GM12878 (cell line): ENCODE data around the gene MSI2. TPM values are rescaled to one million over a fixed set of nuclear protein-coding genes. Genes with fewer than 3 reads are reported as not detected.

ENCODE experiments used
- ATAC-seq: fragments of 200-7000 bp; cut with Tn5 transposase; 3 replicates; pipeline ENCODE4 v1.9.1; 2020; ENCODE audit warnings: mild to moderate bottlenecking, moderate library complexity
- BruUV-seq: library from RNA; stranded (reverse); fragments of 400-500 nt; replicated peaks from 2 replicates; lab custom pipeline; 2021; lab: Mats Ljungman, UMichigan
- CTCF ChIA-PET: fragments of 300-600 bp; sonication (Branson Sonifier 250); formaldehyde crosslinking; extraction: SDS; loops from one replicate; lab custom pipeline; 2021; ENCODE audit warnings: inconsistent platforms; lab: Yijun Ruan, JAX
- POLR2A ChIA-PET: fragments of 350-600 bp; formaldehyde crosslinking; extraction: SDS; loops from one replicate; lab custom pipeline; 2021; ENCODE audit warnings: inconsistent platforms; lab: Charles Lee
- RAD21 ChIA-PET: fragments of 300-600 bp; sonication (Branson Sonifier 250); formaldehyde crosslinking; loops from one replicate; lab custom pipeline; 2023; ENCODE audit warnings: antibody characterized with exemption; ENCODE audit not compliant: unreplicated experiment; lab: Charles Lee
- SMC1A ChIA-PET: fragments of 300-600 bp; sonication (Branson Sonifier 250); formaldehyde crosslinking; loops from one replicate; lab custom pipeline; 2023; ENCODE audit not compliant: unreplicated experiment, uncharacterized antibody; lab: Charles Lee
- DNase-seq: peaks from one replicate; pipeline ENCODE4 v3.0.0-alpha.2; 2011; ENCODE audit warnings: low read depth, low spot score
- FAIRE-seq: peaks from 3 replicates; lab custom pipeline; 2011; peaks lifted over from hg19 to GRCh38; lab: Jason Lieb, UNC
- H2AFZ ChIP-seq: 2 replicates; pipeline ENCODE4 v1.6.0; 2011; ENCODE audit warnings: low read depth, low read length, control low read depth; ENCODE audit not compliant: control insufficient read depth
- H3K27ac ChIP-seq: 2 replicates; pipeline ENCODE4 v1.5.1; 2011; ENCODE audit warnings: control low read depth; ENCODE audit not compliant: control insufficient read depth, insufficient read depth
- H3K27me3 ChIP-seq, 2 experiments: replicated peaks in 1 of 2; 2 replicates each; pipeline versions ENCODE4 v1.6.0 to v1.6.1; 2011; ENCODE audit warnings: low read length in 1 of 2; ENCODE audit not compliant: control insufficient read depth in 2 of 2, insufficient read depth in 2 of 2
- H3K36me3 ChIP-seq, 2 experiments: 2 replicates each; pipeline ENCODE4 v1.5.1; 2011; ENCODE audit warnings: low read length in 1 of 2; ENCODE audit not compliant: control insufficient read depth in 2 of 2, insufficient read depth in 2 of 2
- H3K4me1 ChIP-seq: 2 replicates; pipeline ENCODE4 v1.6.1; 2011; ENCODE audit warnings: mild to moderate bottlenecking, low read length, moderate library complexity, mixed read lengths; ENCODE audit not compliant: control insufficient read depth, insufficient read depth
- H3K4me2 ChIP-seq: 2 replicates; pipeline ENCODE4 v1.6.0; 2011; ENCODE audit warnings: control low read depth; ENCODE audit not compliant: control insufficient read depth, insufficient read depth
- H3K4me3 ChIP-seq: fragments of 200-600 bp; sonication (generic); 2 replicates; pipeline ENCODE4 v1.5.1; 2016
- H3K79me2 ChIP-seq: 2 replicates; pipeline ENCODE4 v1.6.0; 2011; ENCODE audit warnings: low read length; ENCODE audit not compliant: control insufficient read depth, insufficient read depth
- H3K9ac ChIP-seq: 2 replicates; pipeline ENCODE4 v1.8.0; 2011; ENCODE audit warnings: low read length, control low read depth, mixed read lengths; ENCODE audit not compliant: control insufficient read depth, insufficient read depth
- H3K9me3 ChIP-seq: replicated peaks from 3 replicates; pipeline ENCODE4 v1.5.1; 2011; ENCODE audit warnings: mild to moderate bottlenecking, low read length; ENCODE audit not compliant: control insufficient read depth, insufficient read depth
- H4K20me1 ChIP-seq: 2 replicates; pipeline ENCODE4 v1.6.0; 2011; ENCODE audit not compliant: control insufficient read depth, insufficient read depth
- EGR1 ChIP-seq, 2 experiments: IDR thresholded peaks; 1 replicate in 1 of 2; 2 replicates in 1 of 2; pipeline ENCODE4 v1.6.1; 2011 to 2012; ENCODE audit warnings: low read depth in 2 of 2, low read length in 2 of 2, borderline replicate concordance in 1 of 2, mild to moderate bottlenecking in 1 of 2, moderate library complexity in 1 of 2
- JUND ChIP-seq: IDR thresholded peaks from 2 replicates; pipeline ENCODE4 v1.6.1; 2012; ENCODE audit warnings: low read depth, mild to moderate bottlenecking, low read length, improper control_type of control experiment, moderate library complexity
- MYC ChIP-seq: IDR thresholded peaks from 2 replicates; pipeline ENCODE4 v1.6.1; 2011; ENCODE audit warnings: mild to moderate bottlenecking, low read length, moderate library complexity, inconsistent platforms; ENCODE audit not compliant: insufficient read depth, insufficient replicate concordance, insufficient read length, severe bottlenecking
- NFIC ChIP-seq: IDR thresholded peaks from 2 replicates; pipeline ENCODE4 v1.6.1; 2012; ENCODE audit warnings: low read depth, mild to moderate bottlenecking, inconsistent platforms, low read length, moderate library complexity
- SMARCA5 ChIP-seq: fragments of 450-650 bp; IDR thresholded peaks from 2 replicates; pipeline ENCODE4 v1.6.1; 2017; ENCODE audit warnings: mild to moderate bottlenecking
- whole genome bisulfite sequencing: methylation state at CpG from one replicate; pipeline ENCODE4 v1.1.6; 2016; ENCODE audit warnings: low lambda C conversion rate; ENCODE audit not compliant: insufficient replicate concordance, insufficient coverage; ENCODE audit errors: missing lambda C conversion rate; 5-methylcytosine and 5-hydroxymethylcytosine counted together
- in situ Hi-C: fragments of 300-500 bp; cut with MboI; formaldehyde crosslinking; loops from 9 replicates; pipeline ENCODE4 v1.14.3; 2018; ENCODE audit warnings: mixed read lengths
- intact Hi-C: fragments of 100-400 bp; cut with micrococcal nuclease; formaldehyde crosslinking; loops from one replicate; pipeline ENCODE4 v1.14.2; 2022; ENCODE audit not compliant: unreplicated experiment
- polyA plus RNA-seq, 11 experiments: library from polyadenylated mRNA; depleted of rRNA in 4 of 11; unstranded in 6 of 11; stranded (reverse) in 5 of 11; fragments of >200 nt; fragmentation: Nextera tagmentation in 4 of 11; fragmentation: Illumina TruSeq in 1 of 11; extraction: Ambion mirVana in 4 of 11; extraction: Trizol in 1 of 11; gene quantifications; 1 replicate in 1 of 11; 2 replicates in 10 of 11; pipeline versions ENCODE4 v1.2.1 to v1.2.3, GENCODE V29; 2011 to 2016; ENCODE audit warnings: inconsistent platforms in 2 of 11, missing spikeins in 2 of 11, low read depth in 1 of 11
- total RNA-seq, 4 experiments: library from RNA; depleted of rRNA in 3 of 4; stranded (reverse); fragments of >200 nt in 3 of 4; fragmentation: Illumina TruSeq in 1 of 4; extraction: Trizol in 1 of 4; gene quantifications; 2 replicates each; pipeline versions ENCODE4 v1.2.1 to v1.2.3, GENCODE V29; 2013 to 2021
- TF ChIP-seq, protein P1 (sequence below): fragments of 450-650 bp; IDR thresholded peaks from 2 replicates; pipeline ENCODE4 v1.6.1; 2017; ENCODE audit warnings: antibody characterized with exemption, mild to moderate bottlenecking, moderate library complexity
- TF ChIP-seq, protein P2 (sequence below): IDR thresholded peaks from 2 replicates; pipeline ENCODE4 v1.6.1; 2011; ENCODE audit warnings: low read depth, low read length, improper control_type of control experiment, borderline replicate concordance
- TF ChIP-seq, protein P3 (sequence below): fragments of 450-650 bp; formaldehyde crosslinking; IDR thresholded peaks from 2 replicates; pipeline ENCODE4 v1.5.0; 2022; ENCODE audit warnings: mild to moderate bottlenecking, missing genetic modification characterization
- TF ChIP-seq, protein P4 (sequence below): fragments of 450-650 bp; formaldehyde crosslinking; IDR thresholded peaks from 2 replicates; pipeline ENCODE4 v1.4.0; 2022; ENCODE audit warnings: mild to moderate bottlenecking, moderate library complexity

Gene MSI2
- total and polyA plus RNA-seq, 10 of the 15 experiments (the other 5 are each of a cell fraction or from before 2014, with no cell fraction given) = 6.1 to 76.1 (median 42.0) TPM

DNA sequence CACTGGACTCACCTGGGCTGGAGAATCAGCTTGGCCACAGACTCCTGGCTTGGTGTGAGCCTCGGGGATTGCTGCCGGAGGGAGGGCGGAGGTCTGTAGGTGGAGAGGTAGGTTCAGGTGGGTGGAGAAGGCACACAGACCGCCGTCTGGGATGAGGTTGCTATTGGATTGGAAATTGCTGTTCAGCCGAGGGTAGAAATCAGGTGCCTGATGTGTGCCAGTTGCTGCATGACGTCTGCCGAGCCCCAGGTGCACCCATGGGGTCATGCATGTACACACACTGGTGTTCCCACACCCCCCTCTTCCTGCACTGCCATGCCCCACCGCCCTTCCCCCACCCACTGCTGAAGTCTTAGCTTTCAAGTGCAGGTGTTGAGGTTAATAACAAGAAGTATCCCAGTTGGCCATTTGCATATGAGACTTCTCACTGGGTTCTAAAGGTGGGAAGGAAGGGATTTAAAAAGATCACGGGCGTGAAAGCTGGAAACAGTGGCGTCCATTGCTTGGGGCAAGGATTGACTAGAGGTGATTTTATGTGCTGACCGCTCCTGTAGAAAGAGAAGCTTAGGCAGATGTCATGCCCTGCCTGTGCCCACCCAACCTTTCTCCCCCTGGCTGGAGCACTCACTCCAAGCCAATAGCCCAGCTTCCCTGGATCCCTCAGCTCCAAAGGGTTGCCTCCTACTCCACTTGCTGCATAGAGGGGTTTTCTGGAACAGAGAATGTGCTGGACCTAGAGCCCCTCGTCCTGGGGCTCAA is 295.2 kb downstream of the MSI2 start:
- peak; percentile 73 for ATAC-seq
- H3K9ac ChIP-seq = peak overlapping the region; percentile 68
- peaks cover 32% of the 10 kb centered on the region for H3K4me1 ChIP-seq
- DNase-seq = peak; percentile 69
- no peak overlapping the region; the same call in 1 of the 2 replicates for H2AFZ ChIP-seq
- in situ Hi-C loops (no loop called here), intact Hi-C loops (no loop called here)
- no peaks in the 10 kb centered on the region for H3K27me3 ChIP-seq
- CTCF ChIA-PET = interaction anchor here (0.8 to 4.8 kb wide), 26 partner anchors 9 to 392 kb away, joined by 3 to 38 read pairs (median 5); no protein-coding TSS in a partner anchor
- H3K4me3 ChIP-seq = peak overlapping the region; percentile 22
- RAD21 ChIA-PET = interaction anchor here (0.8 to 3.1 kb wide), 10 partner anchors 12 to 308 kb away, joined by 3 to 11 read pairs (median 4); no protein-coding TSS in a partner anchor
- peaks cover 17% of the 10 kb centered on the region for H3K79me2 ChIP-seq
- H3K9me3 ChIP-seq = no peaks in the 10 kb centered on the region
- H4K20me1 ChIP-seq = no peaks in the 10 kb centered on the region
- peak overlapping the region; percentile 92 for H3K4me2 ChIP-seq
- 8% methylated on average over 14 of the region's 14 CpGs for WGBS
- peak overlapping the region; percentile 89 for H3K27ac ChIP-seq
- SMC1A ChIA-PET = interaction anchor here (0.6 to 3.3 kb wide), 17 partner anchors 8 to 308 kb away, joined by 3 to 34 read pairs (median 3); no protein-coding TSS in a partner anchor
- FAIRE-seq = peak; percentile 83
- peaks cover 0 to 4% of the 10 kb centered on the region in 2 experiments; a peak in 1 of 4 replicates for H3K36me3 ChIP-seq
- POLR2A ChIA-PET = interaction anchor here (0.6 to 1.6 kb wide), 4 partner anchors 25 to 102 kb away, joined by 3 to 5 read pairs (median 4); no protein-coding TSS in a partner anchor
- BruUV-seq = no TSS peak
- TF ChIP-seq, protein P1, sequence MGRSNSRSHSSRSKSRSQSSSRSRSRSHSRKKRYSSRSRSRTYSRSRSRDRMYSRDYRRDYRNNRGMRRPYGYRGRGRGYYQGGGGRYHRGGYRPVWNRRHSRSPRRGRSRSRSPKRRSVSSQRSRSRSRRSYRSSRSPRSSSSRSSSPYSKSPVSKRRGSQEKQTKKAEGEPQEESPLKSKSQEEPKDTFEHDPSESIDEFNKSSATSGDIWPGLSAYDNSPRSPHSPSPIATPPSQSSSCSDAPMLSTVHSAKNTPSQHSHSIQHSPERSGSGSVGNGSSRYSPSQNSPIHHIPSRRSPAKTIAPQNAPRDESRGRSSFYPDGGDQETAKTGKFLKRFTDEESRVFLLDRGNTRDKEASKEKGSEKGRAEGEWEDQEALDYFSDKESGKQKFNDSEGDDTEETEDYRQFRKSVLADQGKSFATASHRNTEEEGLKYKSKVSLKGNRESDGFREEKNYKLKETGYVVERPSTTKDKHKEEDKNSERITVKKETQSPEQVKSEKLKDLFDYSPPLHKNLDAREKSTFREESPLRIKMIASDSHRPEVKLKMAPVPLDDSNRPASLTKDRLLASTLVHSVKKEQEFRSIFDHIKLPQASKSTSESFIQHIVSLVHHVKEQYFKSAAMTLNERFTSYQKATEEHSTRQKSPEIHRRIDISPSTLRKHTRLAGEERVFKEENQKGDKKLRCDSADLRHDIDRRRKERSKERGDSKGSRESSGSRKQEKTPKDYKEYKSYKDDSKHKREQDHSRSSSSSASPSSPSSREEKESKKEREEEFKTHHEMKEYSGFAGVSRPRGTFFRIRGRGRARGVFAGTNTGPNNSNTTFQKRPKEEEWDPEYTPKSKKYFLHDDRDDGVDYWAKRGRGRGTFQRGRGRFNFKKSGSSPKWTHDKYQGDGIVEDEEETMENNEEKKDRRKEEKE = no peak
- TF ChIP-seq SMARCA5 = no peak
- TF ChIP-seq EGR1 (IDR thresholded peaks at IDR 0.05; ENCODE audit: borderline replicate concordance in 1 of 2, low read depth in 2 of 2, low read length in 2 of 2) = peak in 1 of 2 experiments; percentile 46; a peak in 1 of 3 replicates
- TF ChIP-seq NFIC = peak; percentile 68; the same call in 1 of the 2 replicates
- TF ChIP-seq, protein P2, sequence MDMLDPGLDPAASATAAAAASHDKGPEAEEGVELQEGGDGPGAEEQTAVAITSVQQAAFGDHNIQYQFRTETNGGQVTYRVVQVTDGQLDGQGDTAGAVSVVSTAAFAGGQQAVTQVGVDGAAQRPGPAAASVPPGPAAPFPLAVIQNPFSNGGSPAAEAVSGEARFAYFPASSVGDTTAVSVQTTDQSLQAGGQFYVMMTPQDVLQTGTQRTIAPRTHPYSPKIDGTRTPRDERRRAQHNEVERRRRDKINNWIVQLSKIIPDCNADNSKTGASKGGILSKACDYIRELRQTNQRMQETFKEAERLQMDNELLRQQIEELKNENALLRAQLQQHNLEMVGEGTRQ = no peak
- TF ChIP-seq, protein P3, sequence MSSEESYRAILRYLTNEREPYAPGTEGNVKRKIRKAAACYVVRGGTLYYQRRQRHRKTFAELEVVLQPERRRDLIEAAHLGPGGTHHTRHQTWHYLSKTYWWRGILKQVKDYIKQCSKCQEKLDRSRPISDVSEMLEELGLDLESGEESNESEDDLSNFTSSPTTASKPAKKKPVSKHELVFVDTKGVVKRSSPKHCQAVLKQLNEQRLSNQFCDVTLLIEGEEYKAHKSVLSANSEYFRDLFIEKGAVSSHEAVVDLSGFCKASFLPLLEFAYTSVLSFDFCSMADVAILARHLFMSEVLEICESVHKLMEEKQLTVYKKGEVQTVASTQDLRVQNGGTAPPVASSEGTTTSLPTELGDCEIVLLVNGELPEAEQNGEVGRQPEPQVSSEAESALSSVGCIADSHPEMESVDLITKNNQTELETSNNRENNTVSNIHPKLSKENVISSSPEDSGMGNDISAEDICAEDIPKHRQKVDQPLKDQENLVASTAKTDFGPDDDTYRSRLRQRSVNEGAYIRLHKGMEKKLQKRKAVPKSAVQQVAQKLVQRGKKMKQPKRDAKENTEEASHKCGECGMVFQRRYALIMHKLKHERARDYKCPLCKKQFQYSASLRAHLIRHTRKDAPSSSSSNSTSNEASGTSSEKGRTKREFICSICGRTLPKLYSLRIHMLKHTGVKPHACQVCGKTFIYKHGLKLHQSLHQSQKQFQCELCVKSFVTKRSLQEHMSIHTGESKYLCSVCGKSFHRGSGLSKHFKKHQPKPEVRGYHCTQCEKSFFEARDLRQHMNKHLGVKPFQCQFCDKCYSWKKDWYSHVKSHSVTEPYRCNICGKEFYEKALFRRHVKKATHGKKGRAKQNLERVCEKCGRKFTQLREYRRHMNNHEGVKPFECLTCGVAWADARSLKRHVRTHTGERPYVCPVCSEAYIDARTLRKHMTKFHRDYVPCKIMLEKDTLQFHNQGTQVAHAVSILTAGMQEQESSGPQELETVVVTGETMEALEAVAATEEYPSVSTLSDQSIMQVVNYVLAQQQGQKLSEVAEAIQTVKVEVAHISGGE (CRISPR knock-in tag) = no peak
- TF ChIP-seq, protein P4, sequence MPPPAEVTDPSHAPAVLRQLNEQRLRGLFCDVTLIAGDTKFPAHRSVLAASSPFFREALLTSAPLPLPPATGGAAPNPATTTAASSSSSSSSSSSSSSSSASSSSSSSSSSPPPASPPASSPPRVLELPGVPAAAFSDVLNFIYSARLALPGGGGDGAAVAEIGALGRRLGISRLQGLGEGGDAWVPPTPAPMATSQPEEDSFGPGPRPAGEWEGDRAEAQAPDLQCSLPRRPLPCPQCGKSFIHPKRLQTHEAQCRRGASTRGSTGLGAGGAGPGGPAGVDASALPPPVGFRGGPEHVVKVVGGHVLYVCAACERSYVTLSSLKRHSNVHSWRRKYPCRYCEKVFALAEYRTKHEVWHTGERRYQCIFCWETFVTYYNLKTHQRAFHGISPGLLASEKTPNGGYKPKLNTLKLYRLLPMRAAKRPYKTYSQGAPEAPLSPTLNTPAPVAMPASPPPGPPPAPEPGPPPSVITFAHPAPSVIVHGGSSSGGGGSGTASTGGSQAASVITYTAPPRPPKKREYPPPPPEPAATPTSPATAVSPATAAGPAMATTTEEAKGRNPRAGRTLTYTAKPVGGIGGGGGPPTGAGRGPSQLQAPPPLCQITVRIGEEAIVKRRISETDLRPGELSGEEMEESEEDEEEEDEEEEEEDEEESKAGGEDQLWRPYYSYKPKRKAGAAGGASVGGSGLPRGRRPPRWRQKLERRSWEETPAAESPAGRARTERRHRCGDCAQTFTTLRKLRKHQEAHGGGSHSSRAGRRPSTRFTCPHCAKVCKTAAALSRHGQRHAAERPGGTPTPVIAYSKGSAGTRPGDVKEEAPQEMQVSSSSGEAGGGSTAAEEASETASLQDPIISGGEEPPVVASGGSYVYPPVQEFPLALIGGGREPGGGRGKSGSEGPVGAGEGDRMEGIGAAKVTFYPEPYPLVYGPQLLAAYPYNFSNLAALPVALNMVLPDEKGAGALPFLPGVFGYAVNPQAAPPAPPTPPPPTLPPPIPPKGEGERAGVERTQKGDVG = no peak
- TF ChIP-seq MYC = no peak
- no peak for TF ChIP-seq JUND
